IgD-negative memory B cell (primary cell): Measurements from ENCODE around the gene PTTG2. TPM values are rescaled to one million over a fixed set of nuclear protein-coding genes. Genes with fewer than 3 reads are reported as not detected.
A peak's percentile ranks its signal among the peaks of the same experiment; 100 is the strongest.

Experiments used
- H3K27ac Mint-ChIP-seq, 3 donors: one replicate each; pipeline ENCODE4 v1.8.0; 2020 to 2022; ENCODE audit warnings: mild to moderate bottlenecking in 3 of 3, mixed read lengths in 3 of 3, moderate library complexity in 1 of 3
- H3K27me3 Mint-ChIP-seq: one replicate; pipeline ENCODE4 v1.8.0; 2021; ENCODE audit warnings: mixed read lengths
- H3K36me3 Mint-ChIP-seq: one replicate; pipeline ENCODE4 v1.8.0; 2020; ENCODE audit warnings: mild to moderate bottlenecking, mixed read lengths
- H3K4me1 Mint-ChIP-seq, 3 donors: one replicate each; pipeline ENCODE4 v1.8.0; 2020 to 2022; ENCODE audit warnings: mixed read lengths in 3 of 3, mild to moderate bottlenecking in 1 of 3
- H3K4me3 Mint-ChIP-seq, 4 donors: one replicate each; pipeline ENCODE4 v1.8.0; 2020 to 2022; ENCODE audit warnings: mild to moderate bottlenecking in 4 of 4, mixed read lengths in 4 of 4, moderate library complexity in 3 of 4
- H3K9me3 Mint-ChIP-seq, 3 donors: one replicate each; pipeline ENCODE4 v1.8.0; 2020 to 2021; ENCODE audit warnings: mixed read lengths in 3 of 3, mild to moderate bottlenecking in 1 of 3
- polyA plus RNA-seq: library from polyadenylated mRNA; unstranded; fragments of 300-500 nt; fragmentation: Illumina TruSeq; gene quantifications from one replicate; pipeline ENCODE4 v1.2.3, GENCODE V29; 2021

The PTTG2 gene
- polyA plus RNA-seq, 1 donor from 2014 or later = not detected

DNA sequence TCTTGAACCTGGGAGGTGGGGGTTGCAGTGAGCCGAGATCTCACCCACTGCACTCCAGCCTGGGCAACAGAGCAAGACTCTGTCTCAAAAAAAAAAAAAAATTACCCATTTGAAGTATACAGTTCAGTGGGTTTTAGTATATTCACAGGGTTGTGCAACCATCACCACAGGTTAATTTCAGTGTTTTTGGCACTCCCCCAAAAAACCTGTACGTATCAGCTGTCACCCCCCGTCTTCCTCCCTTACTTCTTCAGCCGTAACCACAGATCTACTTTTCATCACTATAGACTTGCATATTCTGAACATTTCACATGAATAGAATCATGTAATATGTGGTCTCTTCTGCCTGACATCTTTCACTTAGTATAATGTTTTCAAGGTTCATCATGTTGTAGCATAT lies 11.7 kb upstream of the PTTG2 start:
- peaks cover 12% of the 10 kb centered on the region for H3K36me3 Mint-ChIP-seq
- no peak overlapping the region for H3K27ac Mint-ChIP-seq
- H3K4me1 Mint-ChIP-seq = peaks cover 0 to 21% (median 9%) of the 10 kb centered on the region in 3 donors
- H3K9me3 Mint-ChIP-seq = no peaks in the 10 kb centered on the region
- H3K4me3 Mint-ChIP-seq = no peak overlapping the region
- H3K27me3 Mint-ChIP-seq = no peaks in the 10 kb centered on the region

- peak overlapping the region in 1 of 3 donors; percentile 18 for H3K27ac Mint-ChIP-seq
Observed at GRCh38 chr4:37949636-37950426, 10.4 kb upstream of the PTTG2 start.

DNA sequence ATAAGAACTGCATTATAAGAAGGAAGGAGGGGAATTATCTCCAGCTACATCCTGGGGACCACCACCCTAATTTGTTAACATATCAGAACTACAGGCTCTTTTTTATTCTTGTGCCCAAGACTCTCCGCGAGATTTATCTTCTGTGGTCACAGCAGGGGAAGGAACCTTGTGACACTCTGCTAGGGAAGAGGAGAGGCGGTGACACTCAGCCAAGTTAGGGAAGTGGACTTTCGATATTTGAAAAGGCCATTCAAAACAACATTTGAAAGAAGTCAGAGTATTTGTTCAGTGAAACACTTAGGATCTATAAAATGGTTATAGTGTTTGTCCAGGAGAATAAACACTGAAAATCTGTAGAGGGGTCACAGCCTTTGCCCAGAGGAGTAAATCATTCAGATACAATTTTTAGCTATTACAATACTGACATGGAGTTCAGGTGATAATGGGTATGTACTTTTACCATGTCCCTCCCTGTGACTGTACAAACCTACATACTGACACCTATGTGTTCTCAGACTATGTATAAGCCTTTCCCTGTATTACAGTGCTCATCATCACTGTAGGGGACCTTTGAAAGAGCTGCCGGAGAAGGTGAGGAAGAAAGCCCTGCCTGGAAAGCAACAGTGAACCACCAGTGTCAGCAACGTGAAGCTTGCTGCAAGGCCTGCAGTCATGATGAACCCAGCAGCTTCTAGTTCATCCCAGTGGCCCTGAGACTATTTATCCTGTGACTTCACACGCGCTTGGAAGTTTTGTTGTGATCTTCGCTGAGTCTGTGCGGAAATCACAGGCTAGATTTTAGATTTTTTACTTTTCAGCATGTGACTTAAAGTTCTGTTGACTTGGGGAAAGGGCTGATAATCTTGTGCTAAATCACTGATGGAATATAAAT lies 8.5 kb upstream of the PTTG2 start:
- Mint-ChIP-seq H3K4me1 (peaks cover 0 to 9% (median 8%) of the 10 kb centered on the region in 3 donors), H3K4me3 (no peak overlapping the region), H3K27ac (no peak overlapping the region), H3K27me3 (no peaks in the 10 kb centered on the region), H3K9me3 (no peaks in the 10 kb centered on the region), H3K36me3 (peaks cover 12% of the 10 kb centered on the region)

More at GRCh38 chr4:37949636-37950426, 10.4 kb upstream of the PTTG2 start:
- Mint-ChIP-seq H3K36me3 (peaks cover 12% of the 10 kb centered on the region), H3K27me3 (no peaks in the 10 kb centered on the region), H3K4me1 (peaks cover 0 to 21% (median 8%) of the 10 kb centered on the region in 3 donors), H3K4me3 (no peak overlapping the region), H3K9me3 (no peaks in the 10 kb centered on the region)

GRCh38 chr4:37953156-37953555 lies 7.0 kb upstream of the PTTG2 start:
- Mint-ChIP-seq H3K27me3 (no peaks in the 10 kb centered on the region), H3K4me1 (peaks cover 0 to 9% (median 5%) of the 10 kb centered on the region in 3 donors), H3K9me3 (no peaks in the 10 kb centered on the region), H3K27ac (no peak overlapping the region), H3K36me3 (peaks cover 14% of the 10 kb centered on the region), H3K4me3 (no peak overlapping the region)

DNA sequence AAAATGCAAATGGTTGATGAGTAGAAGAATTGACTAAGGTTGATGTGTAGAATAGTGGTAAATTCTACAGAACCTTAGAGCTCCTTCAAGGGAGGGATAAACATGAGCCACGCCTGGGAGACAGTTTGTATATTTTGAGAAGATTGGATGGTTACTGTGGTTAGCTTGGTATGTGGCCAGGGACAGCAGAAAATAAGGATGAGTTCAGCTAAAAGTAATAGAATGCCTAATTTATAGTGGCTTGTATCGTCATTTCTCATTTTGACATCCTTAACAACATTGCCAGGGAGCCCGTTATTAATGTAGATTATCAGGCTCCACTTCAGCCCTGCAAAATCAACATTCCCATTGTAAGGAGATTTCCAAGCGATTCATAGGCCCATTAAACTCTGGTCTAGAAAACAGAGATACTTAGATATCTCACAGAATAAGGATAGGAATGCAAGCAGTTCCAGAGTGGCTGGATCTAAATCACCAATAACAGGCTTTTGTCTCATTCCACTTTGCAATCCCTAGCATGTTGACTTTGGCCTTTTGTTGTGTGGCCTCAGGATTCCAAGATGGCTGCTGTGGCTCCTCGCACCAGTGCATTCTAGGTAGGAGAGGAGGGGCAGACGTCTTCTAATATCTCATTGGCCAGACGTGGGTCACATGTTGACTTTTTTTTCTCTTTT lies 6.4 kb upstream of the PTTG2 start:
- H3K9me3 Mint-ChIP-seq = no peaks in the 10 kb centered on the region
- H3K27ac Mint-ChIP-seq = no peak overlapping the region
- no peak overlapping the region for H3K4me3 Mint-ChIP-seq
- peaks cover 0 to 9% (median 3%) of the 10 kb centered on the region in 3 donors for H3K4me1 Mint-ChIP-seq
- no peaks in the 10 kb centered on the region for H3K27me3 Mint-ChIP-seq
- H3K36me3 Mint-ChIP-seq = peaks cover 16% of the 10 kb centered on the region

- H3K9me3 Mint-ChIP-seq = no peaks in the 10 kb centered on the region
- no peak overlapping the region for H3K27ac Mint-ChIP-seq
- no peaks in the 10 kb centered on the region for H3K27me3 Mint-ChIP-seq
- no peaks in the 10 kb centered on the region for H3K4me1 Mint-ChIP-seq
- H3K4me3 Mint-ChIP-seq = no peak overlapping the region
- H3K36me3 Mint-ChIP-seq = peaks cover 8% of the 10 kb centered on the region
Observed at GRCh38 chr4:37956941-37957340, 3.3 kb upstream of the PTTG2 start.

DNA sequence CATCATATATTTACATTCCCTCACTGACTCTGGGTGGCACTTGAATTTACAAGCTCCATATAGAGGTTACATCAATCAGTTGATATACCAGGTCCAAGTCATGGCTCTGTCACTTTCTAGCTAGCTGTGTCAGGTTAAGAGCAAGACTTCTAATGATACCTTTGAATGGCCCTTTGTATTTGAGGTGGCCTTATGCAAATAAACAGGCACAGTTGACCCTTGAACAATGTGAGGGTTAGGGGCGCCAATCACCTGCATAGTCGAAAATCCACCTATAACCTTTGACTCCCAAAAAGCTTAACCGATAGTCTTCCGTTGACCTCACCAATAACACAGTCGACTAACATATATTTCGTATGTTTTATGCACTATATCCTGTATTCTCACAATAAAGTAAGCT lies 1.3 kb upstream of the PTTG2 start:
- Mint-ChIP-seq H3K27me3 (no peaks in the 10 kb centered on the region), H3K9me3 (no peaks in the 10 kb centered on the region), H3K36me3 (peaks cover 4% of the 10 kb centered on the region), H3K27ac (peak overlapping the region in 1 of 3 donors; percentile 37), H3K4me3 (no peak overlapping the region), H3K4me1 (peaks cover 2 to 3% (median 3%) of the 10 kb centered on the region in 3 donors)

DNA sequence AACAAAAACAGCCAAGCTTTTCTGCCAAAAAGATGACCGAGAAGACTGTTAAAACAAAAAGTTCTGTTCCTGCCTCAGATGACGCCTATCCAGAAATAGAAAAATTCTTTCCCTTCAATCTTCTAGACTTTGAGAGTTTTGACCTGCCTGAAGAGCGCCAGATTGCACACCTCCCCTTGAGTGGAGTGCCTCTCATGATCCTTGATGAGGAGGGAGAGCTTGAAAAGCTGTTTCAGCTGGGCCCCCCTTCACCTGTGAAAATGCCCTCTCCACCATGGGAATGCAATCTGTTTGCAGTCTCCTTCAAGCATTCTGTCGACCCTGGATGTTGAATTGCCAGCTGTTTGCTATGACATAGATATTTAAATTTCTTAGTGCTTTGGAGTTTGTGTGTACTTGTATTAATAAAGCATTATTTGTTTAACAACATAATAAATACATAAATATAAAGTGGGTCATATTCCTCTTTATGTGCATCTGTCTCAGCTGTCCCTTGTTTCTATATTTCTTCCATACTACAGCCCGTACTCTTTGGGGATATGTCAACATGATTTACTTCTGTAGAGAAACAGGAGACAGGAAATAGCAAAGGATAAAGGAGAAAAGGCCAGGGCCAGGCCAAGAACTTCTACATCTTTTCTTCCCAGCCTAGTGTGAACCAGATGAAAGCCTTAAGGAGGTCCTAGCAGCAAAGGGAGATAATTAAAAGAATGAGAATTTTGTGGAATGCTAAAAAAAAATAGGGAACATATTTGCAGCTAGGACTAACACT lies 667 bp downstream of the PTTG2 start:
- Mint-ChIP-seq H3K4me3 (no peak overlapping the region), H3K36me3 (peaks cover 4% of the 10 kb centered on the region), H3K4me1 (peaks cover 8 to 13% (median 9%) of the 10 kb centered on the region in 3 donors), H3K27ac (no peak overlapping the region), H3K27me3 (no peaks in the 10 kb centered on the region), H3K9me3 (no peaks in the 10 kb centered on the region)

DNA sequence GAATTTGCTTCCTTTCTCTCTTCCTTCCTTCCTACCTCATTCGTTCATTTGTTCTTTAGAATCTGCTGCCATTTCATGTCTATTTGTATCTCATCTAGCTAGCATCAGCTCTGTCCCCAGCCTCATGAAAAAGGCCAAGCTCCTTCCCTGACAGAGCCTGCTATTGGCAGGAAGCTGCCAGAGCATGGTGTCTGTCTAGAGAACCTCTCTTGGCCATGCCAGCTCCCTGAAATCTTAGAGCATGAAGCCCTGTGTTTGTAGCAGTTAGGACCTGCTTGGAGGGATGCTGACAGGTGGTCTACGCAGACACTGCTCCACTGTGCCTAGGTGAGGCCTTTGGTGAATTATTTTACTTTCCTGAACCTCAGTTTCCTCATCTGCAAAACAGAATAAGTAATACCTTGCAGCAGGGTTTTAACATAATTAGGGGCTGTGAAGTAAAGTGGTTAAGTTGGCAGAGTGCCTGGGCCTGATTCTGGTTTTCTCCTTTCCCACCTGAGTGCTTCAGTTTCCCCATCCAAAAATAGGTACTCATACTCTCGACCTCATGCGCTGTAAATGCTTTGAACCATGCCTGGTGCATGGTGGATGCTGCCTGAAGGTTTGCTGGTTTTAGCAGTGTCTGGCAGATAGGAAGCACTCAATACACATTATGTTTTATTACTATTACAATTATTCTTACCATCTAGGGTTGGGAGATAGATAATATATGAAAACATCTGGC lies 4.7 kb downstream of the PTTG2 start:
- Mint-ChIP-seq H3K4me3 (no peak overlapping the region), H3K4me1 (peaks cover 23 to 31% (median 26%) of the 10 kb centered on the region in 3 donors), H3K27me3 (no peaks in the 10 kb centered on the region), H3K9me3 (no peaks in the 10 kb centered on the region), H3K36me3 (peaks cover 2% of the 10 kb centered on the region), H3K27ac (no peak overlapping the region)

DNA sequence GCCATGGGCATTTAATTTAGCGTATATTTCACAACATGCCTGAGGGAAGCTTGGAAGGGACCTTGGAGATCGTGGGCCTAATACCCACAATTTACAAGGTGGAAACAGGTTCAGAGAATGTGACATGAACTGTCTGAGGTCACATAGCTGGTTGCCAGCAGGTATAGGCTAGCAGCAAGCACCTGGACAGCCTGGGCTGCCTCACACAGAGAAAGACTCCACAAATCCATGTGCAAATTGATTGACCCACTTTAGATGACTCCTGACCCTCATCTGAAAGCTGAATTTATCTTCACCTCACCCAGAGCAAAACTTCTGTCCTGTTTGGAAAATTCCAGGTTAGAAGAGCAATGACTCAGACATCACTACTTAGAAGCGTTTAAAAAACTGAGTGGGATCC lies 5.8 kb downstream of the PTTG2 start:
- Mint-ChIP-seq H3K36me3 (peaks cover 5% of the 10 kb centered on the region), H3K4me3 (peak overlapping the region in 1 of 4 donors; percentile 14), H3K4me1 (peaks cover 32 to 41% (median 35%) of the 10 kb centered on the region in 3 donors), H3K9me3 (no peaks in the 10 kb centered on the region), H3K27ac (no peak overlapping the region), H3K27me3 (no peaks in the 10 kb centered on the region)

DNA sequence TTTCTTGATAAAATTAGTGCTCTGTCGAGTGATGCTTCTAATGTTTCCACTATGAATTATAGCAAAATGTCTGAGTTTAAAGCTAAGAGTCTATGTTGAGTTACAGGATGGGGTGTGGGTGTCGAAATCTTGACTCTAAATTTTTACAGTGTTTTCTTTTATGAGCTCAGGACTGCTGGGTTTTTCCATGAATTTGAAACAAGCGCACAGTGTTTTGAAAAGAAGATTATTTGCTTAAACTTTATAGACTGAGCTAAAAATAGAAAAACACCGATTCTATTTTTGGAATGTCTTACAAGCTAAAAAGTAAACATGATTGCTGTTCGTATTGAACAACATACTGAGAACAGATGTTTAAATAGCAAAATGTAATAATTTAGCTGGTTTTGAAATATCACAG lies 7.5 kb downstream of the PTTG2 start:
- Mint-ChIP-seq H3K27me3 (no peaks in the 10 kb centered on the region), H3K4me3 (peak overlapping the region in 3 of 4 donors; percentile 46 to 82 (median 77)), H3K4me1 (peaks cover 35 to 42% (median 36%) of the 10 kb centered on the region in 3 donors), H3K27ac (peak overlapping the region in 1 of 3 donors; percentile 6), H3K9me3 (peaks cover 0 to 2% (median 0%) of the 10 kb centered on the region in 3 donors), H3K36me3 (peaks cover 5% of the 10 kb centered on the region)

- H3K27ac Mint-ChIP-seq = no peak overlapping the region
- peaks cover 5% of the 10 kb centered on the region for H3K36me3 Mint-ChIP-seq
- peaks cover 35 to 42% (median 35%) of the 10 kb centered on the region in 3 donors for H3K4me1 Mint-ChIP-seq
- peaks cover 0 to 2% (median 0%) of the 10 kb centered on the region in 3 donors for H3K9me3 Mint-ChIP-seq
- no peak overlapping the region for H3K4me3 Mint-ChIP-seq
- no peaks in the 10 kb centered on the region for H3K27me3 Mint-ChIP-seq
Observed at GRCh38 chr4:37968747-37969146, 8.5 kb downstream of the PTTG2 start.

- Mint-ChIP-seq H3K4me1 (peaks cover 28 to 30% (median 29%) of the 10 kb centered on the region in 3 donors), H3K9me3 (peaks cover 0 to 2% (median 0%) of the 10 kb centered on the region in 3 donors), H3K27ac (peak overlapping the region in 2 of 3 donors; percentile 42 to 47), H3K36me3 (peaks cover 5% of the 10 kb centered on the region), H3K4me3 (peak overlapping the region in 2 of 4 donors; percentile 51 to 76), H3K27me3 (no peaks in the 10 kb centered on the region)
Observed at GRCh38 chr4:37970702-37971101, 10.5 kb downstream of the PTTG2 start.
